ENCODE data around the gene UBE4A.

The UBE4A gene

DNA sequence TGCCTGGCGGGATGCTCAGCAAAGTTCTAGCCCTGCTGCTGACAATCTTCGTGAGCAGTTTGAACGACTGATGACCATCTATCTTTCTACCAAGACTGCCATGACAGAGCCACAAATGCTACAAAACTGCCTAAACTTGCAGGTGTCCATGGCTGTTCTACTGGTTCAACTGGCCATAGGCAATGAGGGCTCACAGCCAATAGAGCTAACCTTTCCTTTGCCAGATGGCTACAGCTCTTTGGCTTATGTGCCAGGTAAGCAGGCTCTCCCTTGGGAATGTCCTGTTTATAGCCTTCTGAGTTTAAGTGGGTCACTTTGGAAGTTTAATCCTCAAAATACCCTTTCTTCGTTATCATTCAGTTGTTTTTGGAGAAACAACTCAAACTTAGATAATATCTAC is 20.1 kb downstream of the UBE4A start:
- TF ChIP-seq, protein P1, sequence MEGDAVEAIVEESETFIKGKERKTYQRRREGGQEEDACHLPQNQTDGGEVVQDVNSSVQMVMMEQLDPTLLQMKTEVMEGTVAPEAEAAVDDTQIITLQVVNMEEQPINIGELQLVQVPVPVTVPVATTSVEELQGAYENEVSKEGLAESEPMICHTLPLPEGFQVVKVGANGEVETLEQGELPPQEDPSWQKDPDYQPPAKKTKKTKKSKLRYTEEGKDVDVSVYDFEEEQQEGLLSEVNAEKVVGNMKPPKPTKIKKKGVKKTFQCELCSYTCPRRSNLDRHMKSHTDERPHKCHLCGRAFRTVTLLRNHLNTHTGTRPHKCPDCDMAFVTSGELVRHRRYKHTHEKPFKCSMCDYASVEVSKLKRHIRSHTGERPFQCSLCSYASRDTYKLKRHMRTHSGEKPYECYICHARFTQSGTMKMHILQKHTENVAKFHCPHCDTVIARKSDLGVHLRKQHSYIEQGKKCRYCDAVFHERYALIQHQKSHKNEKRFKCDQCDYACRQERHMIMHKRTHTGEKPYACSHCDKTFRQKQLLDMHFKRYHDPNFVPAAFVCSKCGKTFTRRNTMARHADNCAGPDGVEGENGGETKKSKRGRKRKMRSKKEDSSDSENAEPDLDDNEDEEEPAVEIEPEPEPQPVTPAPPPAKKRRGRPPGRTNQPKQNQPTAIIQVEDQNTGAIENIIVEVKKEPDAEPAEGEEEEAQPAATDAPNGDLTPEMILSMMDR (IDR thresholded peaks at IDR 0.05; ENCODE audit: low read depth, low read length), result no peak
- H3K4me3 ChIP-seq (ENCODE audit: low read depth, low read length), result no peak overlapping the region

DNA sequence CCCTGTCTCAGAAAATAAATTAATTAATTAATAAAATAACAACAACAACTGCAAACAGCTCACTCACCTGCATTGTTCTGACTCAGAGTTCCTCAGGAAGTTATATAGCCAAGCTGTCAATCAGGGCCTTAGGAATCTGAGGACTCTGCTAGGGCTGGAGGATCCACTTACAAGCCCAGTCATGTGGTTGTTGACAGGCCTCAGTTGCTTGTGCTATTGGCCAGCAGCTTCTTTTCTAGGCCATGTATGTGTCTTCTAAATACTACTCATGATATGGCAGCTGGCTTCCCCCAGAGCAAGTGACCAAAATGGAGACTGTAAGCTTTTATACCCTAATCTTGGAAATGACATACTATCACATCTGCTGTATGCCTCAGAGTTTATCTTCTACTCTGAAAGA is 21.2 kb downstream of the UBE4A start:
- TF ChIP-seq, protein P1 (IDR thresholded peaks at IDR 0.05; ENCODE audit: low read depth, low read length), result no peak
- no peak overlapping the region for H3K4me3 ChIP-seq (ENCODE audit: low read depth, low read length)

DNA sequence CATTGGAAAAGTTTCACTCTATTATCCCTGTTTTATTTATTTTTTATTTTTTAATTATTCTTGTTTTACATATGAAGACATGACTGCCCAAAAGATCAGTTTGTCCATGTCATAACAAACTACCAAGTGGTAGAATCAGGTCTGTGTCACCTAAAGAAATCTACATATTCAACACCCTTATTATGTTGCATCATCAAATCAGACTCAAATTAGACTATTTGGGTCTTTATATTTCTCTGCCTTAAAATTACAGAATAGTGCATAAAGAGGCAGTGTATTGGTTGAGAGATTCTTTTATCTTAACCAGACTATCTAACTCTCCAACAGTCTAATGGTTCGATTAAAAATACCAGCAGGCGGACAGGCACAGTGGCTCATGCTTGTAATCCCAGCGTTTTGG is 23.6 kb downstream of the UBE4A start:
- H3K4me3 ChIP-seq (ENCODE audit: low read depth, low read length), result no peak overlapping the region
- TF ChIP-seq, protein P1 (IDR thresholded peaks at IDR 0.05; ENCODE audit: low read depth, low read length), result no peak

DNA sequence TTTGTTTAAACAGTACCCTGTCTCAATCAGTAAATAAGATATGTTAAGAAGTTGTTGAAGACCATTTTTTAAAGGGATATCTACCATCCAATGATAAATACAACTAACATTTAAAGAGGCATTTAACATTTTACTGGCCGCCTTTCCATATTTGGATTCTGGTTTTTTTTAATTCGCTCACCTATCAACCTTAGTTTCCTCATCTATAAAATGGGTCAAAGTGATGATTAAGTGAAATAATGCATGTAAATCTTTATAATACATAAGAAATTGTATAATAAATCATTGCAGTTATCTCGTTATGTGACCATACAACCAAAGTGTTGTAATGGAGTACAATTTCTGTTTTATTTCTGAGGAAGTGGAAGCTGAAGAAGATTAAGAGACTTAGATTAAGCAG is 24.3 kb downstream of the UBE4A start:
- H3K4me3 ChIP-seq (ENCODE audit: low read depth, low read length), result no peak overlapping the region
- TF ChIP-seq, protein P1 (IDR thresholded peaks at IDR 0.05; ENCODE audit: low read depth, low read length), result no peak

DNA sequence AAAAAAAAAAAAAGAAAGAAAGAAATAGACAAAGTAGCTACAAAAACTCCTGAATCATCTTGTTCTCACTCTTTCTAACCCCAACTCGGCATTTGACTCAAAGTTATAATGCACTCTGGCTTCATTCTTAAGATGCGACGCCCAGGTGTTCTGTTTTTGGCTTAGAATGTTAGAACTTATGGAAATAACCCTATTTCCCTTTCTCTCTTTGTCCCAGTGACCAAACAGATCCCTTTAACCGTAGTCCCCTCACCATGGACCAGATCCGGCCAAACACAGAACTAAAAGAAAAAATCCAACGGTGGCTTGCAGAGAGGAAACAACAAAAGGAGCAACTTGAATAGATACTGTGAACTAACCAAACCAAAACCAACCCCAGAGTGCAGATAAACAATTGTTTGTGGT is 36.7 kb downstream of the UBE4A start:
- TF ChIP-seq, protein P1 (IDR thresholded peaks at IDR 0.05; ENCODE audit: low read depth, low read length), result no peak
- no peak overlapping the region for H3K4me3 ChIP-seq (ENCODE audit: low read depth, low read length)

DNA sequence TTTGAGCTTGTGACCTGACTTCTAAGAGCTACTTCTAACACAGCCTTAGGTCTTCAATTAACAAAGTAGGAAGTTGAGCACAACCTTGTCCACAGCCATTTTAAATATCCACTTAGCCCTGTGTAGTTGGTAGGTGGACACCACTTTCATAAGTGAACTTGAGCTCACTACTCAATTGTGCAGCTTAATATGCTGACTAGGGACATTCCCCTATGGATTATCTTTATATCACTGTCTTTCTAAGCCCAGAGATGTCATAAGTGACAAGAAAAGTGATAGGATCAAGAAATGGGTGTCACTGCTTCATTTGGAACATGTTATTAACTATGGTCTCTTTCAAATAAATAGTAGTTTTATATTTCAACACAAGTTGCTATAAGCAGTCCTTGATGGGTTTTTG is 38.0 kb downstream of the UBE4A start:
- TF ChIP-seq, protein P1 (IDR thresholded peaks at IDR 0.05; ENCODE audit: low read depth, low read length), result no peak
- no peak overlapping the region for H3K4me3 ChIP-seq (ENCODE audit: low read depth, low read length)

DNA sequence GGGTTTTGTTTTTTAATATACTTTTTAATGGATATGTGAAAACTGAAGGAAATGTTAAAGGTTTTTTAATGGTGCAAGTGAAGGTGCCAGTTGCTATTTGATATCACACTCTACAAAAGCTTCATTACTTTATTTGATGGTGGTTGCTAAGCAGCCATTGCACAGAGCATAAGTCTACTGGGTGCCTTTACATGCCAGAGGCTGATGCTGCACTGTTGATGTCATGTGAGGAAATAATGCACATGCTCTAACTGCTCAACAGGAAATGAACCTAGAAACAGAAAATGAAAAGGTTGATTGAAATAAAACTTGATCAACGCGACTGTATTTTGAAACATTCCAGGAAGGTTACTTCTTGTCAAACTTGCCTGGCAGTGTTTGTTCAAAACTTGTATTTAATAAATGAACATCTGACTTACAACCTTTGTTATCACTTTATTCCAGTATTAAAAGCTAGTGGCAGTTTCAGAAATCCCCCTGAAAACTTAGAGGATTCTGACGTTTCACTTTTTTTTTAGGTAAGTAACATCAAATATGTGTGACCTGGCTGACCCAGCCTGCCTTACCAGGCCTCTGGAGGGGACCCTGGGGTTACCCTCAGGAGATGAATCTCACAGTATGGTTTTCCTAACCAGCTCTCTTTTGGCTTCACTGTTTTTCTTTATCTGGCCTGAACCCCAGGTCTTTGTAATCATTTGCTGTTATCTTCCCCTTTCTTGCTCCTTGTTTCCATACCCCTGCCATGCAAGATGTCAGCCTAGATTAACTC is 39.6 kb downstream of the UBE4A start:
- TF ChIP-seq, protein P1 (IDR thresholded peaks at IDR 0.05; ENCODE audit: low read depth, low read length), result no peak
- no peak overlapping the region for H3K4me3 ChIP-seq (ENCODE audit: low read depth, low read length)
